K562 (cell line): ENCODE results near the gene METAP2. TPM values are rescaled to one million over a fixed set of nuclear protein-coding genes. Genes with fewer than 3 reads are reported as not detected.

Experiments used
- ATAC-seq: fragments of 200-7000 bp; cut with Tn5 transposase; 3 replicates; pipeline ENCODE4 v1.9.1; 2020; ENCODE audit warnings: moderate library complexity
- BruUV-seq: library from RNA; stranded (reverse); fragments of 400-500 nt; replicated peaks from 2 replicates; lab custom pipeline; 2021; lab: Mats Ljungman, UMichigan
- CTCF ChIA-PET: fragments of 300-600 bp; formaldehyde crosslinking; extraction: SDS; loops from one replicate; lab custom pipeline; 2021; ENCODE audit warnings: low intra/inter-chr PET ratio; lab: Yijun Ruan, JAX
- POLR2A ChIA-PET: fragments of 300-600, 350-650 bp; sonication (Branson Sonifier 250); formaldehyde crosslinking; extraction: SDS; loops from one replicate; lab custom pipeline; 2021; ENCODE audit warnings: antibody characterized with exemption, inconsistent platforms; lab: Yijun Ruan, JAX
- DNase-seq, 4 experiments: peaks; one replicate each; pipeline versions ENCODE4 v3.0.0 to v3.0.0-alpha.2; 2011 to 2018; ENCODE audit warnings: low spot score in 3 of 4, mixed read lengths in 3 of 4; ENCODE audit errors: extremely low read depth in 1 of 4
- FAIRE-seq: peaks from 2 replicates; lab custom pipeline; 2011; peaks lifted over from hg19 to GRCh38; lab: Jason Lieb, UNC
- H2AFZ ChIP-seq: 2 replicates; pipeline ENCODE4 v1.6.0; 2011; ENCODE audit warnings: low read depth, low read length, control low read depth, inconsistent platforms
- H3K27ac ChIP-seq: fragments of 200-600 bp; 3 replicates; pipeline ENCODE4 v1.8.0; 2011; ENCODE audit warnings: low read depth, mild to moderate bottlenecking, control low read depth, inconsistent platforms, low read length, moderate library complexity, mixed read lengths; ENCODE audit errors: extremely low read depth
- H3K27me3 ChIP-seq, 2 experiments: fragments of 300-600 bp in 1 of 2; 2 replicates in 1 of 2; 3 replicates in 1 of 2; pipeline versions ENCODE4 v1.6.0 to v1.8.0; 2011; ENCODE audit warnings: inconsistent platforms in 2 of 2, low read length in 2 of 2, mild to moderate bottlenecking in 1 of 2, mixed read lengths in 1 of 2, moderate library complexity in 1 of 2; ENCODE audit not compliant: control insufficient read depth in 2 of 2, insufficient read depth in 2 of 2
- H3K36me3 ChIP-seq: fragments of 300-600 bp; 3 replicates; pipeline ENCODE4 v1.8.0; 2011; ENCODE audit warnings: mild to moderate bottlenecking, low read length, inconsistent platforms; ENCODE audit not compliant: control insufficient read depth, insufficient read depth
- H3K4me1 ChIP-seq, 2 experiments: fragments of 200-600 bp in 1 of 2; replicated peaks in 1 of 2; 2 replicates in 1 of 2; 3 replicates in 1 of 2; pipeline versions ENCODE4 v1.5.1 to v1.8.0; 2011; ENCODE audit warnings: inconsistent platforms in 2 of 2, low read length in 2 of 2, mild to moderate bottlenecking in 1 of 2, mixed read lengths in 1 of 2, moderate library complexity in 1 of 2; ENCODE audit not compliant: control insufficient read depth in 2 of 2, insufficient read depth in 2 of 2
- H3K4me2 ChIP-seq: 2 replicates; pipeline ENCODE4 v1.6.1; 2011; ENCODE audit warnings: low read length, control low read depth, inconsistent platforms, mixed read lengths; ENCODE audit not compliant: insufficient read depth
- H3K4me3 ChIP-seq: fragments of 200-600 bp; sonication (generic), shearing (Covaris generic); 2 replicates; pipeline ENCODE4 v1.5.1; 2016; ENCODE audit warnings: control low read depth, inconsistent platforms
- H3K79me2 ChIP-seq: fragments of 200-600 bp; 3 replicates; pipeline ENCODE4 v1.8.0; 2011; ENCODE audit warnings: low read length, inconsistent platforms; ENCODE audit not compliant: control insufficient read depth, insufficient read depth
- H3K9ac ChIP-seq, 2 experiments: 2 replicates each; pipeline versions ENCODE4 v1.6.0 to v1.6.1; 2011; ENCODE audit warnings: low read depth in 2 of 2, low read length in 2 of 2, control low read depth in 1 of 2, inconsistent platforms in 1 of 2, mild to moderate bottlenecking in 1 of 2, mixed read lengths in 1 of 2; ENCODE audit not compliant: insufficient read depth in 1 of 2
- H3K9me1 ChIP-seq: one replicate; pipeline ENCODE4 v1.6.0; 2011; ENCODE audit warnings: inconsistent platforms, mild to moderate bottlenecking, low read length, moderate library complexity; ENCODE audit not compliant: control insufficient read depth, insufficient read depth
- H3K9me3 ChIP-seq: replicated peaks from 2 replicates; pipeline ENCODE4 v1.5.1; 2011; ENCODE audit warnings: low read depth, low read length, inconsistent platforms; ENCODE audit not compliant: control insufficient read depth, insufficient read depth
- H4K20me1 ChIP-seq: replicated peaks from 2 replicates; pipeline ENCODE4 v1.6.1; 2011; ENCODE audit warnings: low read length, inconsistent platforms, mixed read lengths; ENCODE audit not compliant: control insufficient read depth, insufficient read depth
- ETS2 ChIP-seq: IDR thresholded peaks from 2 replicates; pipeline ENCODE4 v1.6.1; 2016; ENCODE audit warnings: borderline replicate concordance, missing genetic modification characterization, mild to moderate bottlenecking, moderate library complexity, missing compliant biosample characterization; ENCODE audit not compliant: poor library complexity, severe bottlenecking
- HIVEP1 ChIP-seq: fragments of 250-450 bp; sonication (Bioruptor Pico); IDR thresholded peaks from 2 replicates; pipeline ENCODE4 v1.4.0; 2020; ENCODE audit warnings: mild to moderate bottlenecking
- KAT2B ChIP-seq: IDR thresholded peaks from one replicate; pipeline ENCODE4 v1.6.1; 2012; ENCODE audit warnings: low read depth, mild to moderate bottlenecking, control low read depth, inconsistent platforms, low read length, moderate library complexity
- KLF16 ChIP-seq: IDR thresholded peaks from 2 replicates; pipeline ENCODE4 v1.6.1; 2016; ENCODE audit warnings: antibody characterized with exemption
- L3MBTL2 ChIP-seq: fragments of 450-650 bp; IDR thresholded peaks from 2 replicates; pipeline ENCODE4 v1.6.1; 2016; ENCODE audit warnings: mild to moderate bottlenecking, moderate library complexity
- SPI1 ChIP-seq: IDR thresholded peaks from 2 replicates; pipeline ENCODE4 v1.6.1; 2011; ENCODE audit warnings: low read depth, low read length, control low read depth, borderline replicate concordance
- XRCC3 ChIP-seq: fragments of 450-650 bp; IDR thresholded peaks from 2 replicates; pipeline ENCODE4 v1.6.1; 2017; ENCODE audit warnings: mild to moderate bottlenecking, moderate library complexity
- ZFP1 ChIP-seq: fragments of 450-650 bp; formaldehyde crosslinking; IDR thresholded peaks from 2 replicates; pipeline ENCODE4 v1.4.0; 2020; ENCODE audit warnings: mild to moderate bottlenecking, mixed read lengths
- ZNF134 ChIP-seq: fragments of 250-450 bp; sonication (Bioruptor Pico); conservative IDR thresholded peaks from 2 replicates; pipeline ENCODE4 v1.4.0; 2020
- ZNF445 ChIP-seq: fragments of 250-450 bp; sonication (Bioruptor Pico); IDR thresholded peaks from 2 replicates; pipeline ENCODE4 v1.4.0; 2020; ENCODE audit warnings: low read depth, mild to moderate bottlenecking, moderate library complexity
- ZNF584 ChIP-seq: fragments of 200-800 bp; sonication (Bioruptor generic); IDR thresholded peaks from 2 replicates; pipeline ENCODE4 v1.6.1; 2016; ENCODE audit warnings: low read depth, mild to moderate bottlenecking, missing genetic modification characterization, missing compliant biosample characterization
- ZNF695 ChIP-seq: fragments of 450-650 bp; formaldehyde crosslinking; IDR thresholded peaks from 2 replicates; pipeline ENCODE4 v1.4.0; 2020; ENCODE audit warnings: mild to moderate bottlenecking, moderate library complexity
- WGBS: fragments of 100-300 bp; shearing (Covaris generic); methylation state at CpG from one replicate; pipeline ENCODE4 v1.1.6; 2016; ENCODE audit warnings: low coverage, mixed read lengths; ENCODE audit not compliant: insufficient coverage; ENCODE audit errors: missing lambda C conversion rate; 5-methylcytosine and 5-hydroxymethylcytosine counted together
- in situ Hi-C: fragments of 300-500 bp; cut with MboI; formaldehyde crosslinking; loops from 4 replicates; pipeline ENCODE4 v1.15.0; 2018; ENCODE audit warnings: inconsistent platforms, mixed read lengths
- intact Hi-C: fragments of 100-400 bp; cut with micrococcal nuclease; formaldehyde crosslinking; loops from 2 replicates; pipeline ENCODE4 v1.14.2; 2022
- polyA plus RNA-seq, 8 experiments: library from polyadenylated mRNA; depleted of rRNA in 4 of 8; stranded (reverse) in 5 of 8; unstranded in 3 of 8; fragments of >200 nt; fragmentation: Nextera tagmentation in 2 of 8; fragmentation: Illumina TruSeq in 1 of 8; extraction: Ambion mirVana in 2 of 8; extraction: Trizol in 1 of 8; gene quantifications; 2 replicates each; pipeline versions ENCODE4 v1.2.1 to v1.2.3, GENCODE V29; 2011 to 2014; ENCODE audit warnings: inconsistent platforms in 1 of 8, missing spikeins in 1 of 8
- total RNA-seq, 7 experiments: library from RNA; depleted of rRNA in 6 of 7; stranded (reverse); fragments of >200 nt in 6 of 7; fragmentation: Illumina TruSeq in 2 of 7; extraction: Trizol in 2 of 7; gene quantifications; 2 replicates each; pipeline versions ENCODE4 v1.2.1 to v1.2.3, GENCODE V29; 2011 to 2021; ENCODE audit warnings: low replicate concordance in 1 of 7
- TF ChIP-seq, protein P1 (sequence below), 2 experiments: fragments of 450-650 bp in 1 of 2; sonication (generic) in 1 of 2; formaldehyde crosslinking in 1 of 2; IDR thresholded peaks in 1 of 2; conservative IDR thresholded peaks in 1 of 2; 2 replicates each; pipeline versions ENCODE4 v1.6.1 to v1.8.1; 2016 to 2023; ENCODE audit warnings: mild to moderate bottlenecking in 2 of 2, moderate library complexity in 2 of 2, inconsistent platforms in 1 of 2, missing genetic modification reagents in 1 of 2
- TF ChIP-seq, protein P2 (sequence below): fragments of 450-650 bp; conservative IDR thresholded peaks from 2 replicates; pipeline ENCODE4 v1.6.1; 2016; ENCODE audit warnings: missing genetic modification characterization, low read depth, mild to moderate bottlenecking, missing compliant biosample characterization, moderate library complexity

METAP2 gene
- total and polyA plus RNA-seq, 9 of the 15 experiments (the other 6 are each of a cell fraction or from before 2014, with no cell fraction given), result 75.5 to 205 (median 164) TPM

DNA sequence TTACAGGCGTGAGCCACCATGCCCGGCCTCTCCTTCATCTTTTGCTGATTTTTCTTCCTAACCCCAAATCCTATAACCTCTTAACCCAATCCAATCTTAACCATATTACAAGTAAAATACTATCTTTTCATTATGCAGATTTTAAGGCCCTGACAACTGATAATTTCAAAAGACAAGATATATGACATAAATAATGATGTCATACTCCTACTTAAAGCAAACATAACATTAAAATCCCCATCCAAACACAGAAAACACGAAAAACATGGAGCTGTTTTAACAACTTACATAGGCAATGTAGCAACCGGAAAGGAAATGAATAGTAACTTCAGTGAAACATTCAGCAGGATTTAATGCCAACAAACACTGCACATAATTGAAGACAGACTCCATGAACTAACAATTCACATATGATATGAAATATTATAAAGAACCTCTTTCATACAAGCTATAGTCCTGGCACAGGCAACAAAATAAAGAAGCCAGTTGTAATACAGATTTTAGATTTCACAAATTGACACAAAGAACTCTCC, 55.8 kb downstream of the METAP2 start:
- POLR2A ChIA-PET, result interaction anchor here (1.0 kb wide), 1 partner anchor 459 kb away, joined by 4 read pairs; no protein-coding TSS in a partner anchor
- Histone ChIP-seq H3K36me3 (no peaks in the 10 kb centered on the region), H3K27ac (no peak overlapping the region), H3K4me3 (no peak overlapping the region), H3K27me3 (no peaks in the 10 kb centered on the region), H4K20me1 (no peaks in the 10 kb centered on the region), H2AFZ (no peak overlapping the region), H3K9me3 (no peaks in the 10 kb centered on the region), H3K79me2 (no peaks in the 10 kb centered on the region), H3K4me2 (no peak overlapping the region), H3K9me1 (no peaks in the 10 kb centered on the region), H3K4me1 (no peaks in the 10 kb centered on the region), H3K9ac (no peak overlapping the region)
- FAIRE-seq (no peak), ATAC-seq (no peak), DNase-seq (no peak)
- BruUV-seq, result no TSS peak
- TF ChIP-seq ZNF695 (CRISPR knock-in tag), result no peak
- TF ChIP-seq, protein P1, sequence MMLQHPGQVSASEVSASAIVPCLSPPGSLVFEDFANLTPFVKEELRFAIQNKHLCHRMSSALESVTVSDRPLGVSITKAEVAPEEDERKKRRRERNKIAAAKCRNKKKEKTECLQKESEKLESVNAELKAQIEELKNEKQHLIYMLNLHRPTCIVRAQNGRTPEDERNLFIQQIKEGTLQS (IDR thresholded peaks at IDR 0.05), result peak; percentile 48; the same call in 1 of the 2 replicates
- TF ChIP-seq, protein P1 (CRISPR knock-in tag; conservative IDR thresholded peaks at IDR 0.05), result no peak
- in situ Hi-C loops (loop anchor here (5.0 kb wide), 1 partner anchor 412 kb away; no protein-coding TSS in a partner anchor), intact Hi-C loops (no loop called here)
- 36% methylated on average over 4 of the region's 4 CpGs for WGBS
- CTCF ChIA-PET, result no interaction called here

GRCh38 chr12:95532851-95533250, 58.9 kb downstream of the METAP2 start:
- H3K9me1 ChIP-seq, result no peaks in the 10 kb centered on the region
- no peaks in the 10 kb centered on the region for H4K20me1 ChIP-seq
- H3K4me3 ChIP-seq, result no peak overlapping the region
- no peak overlapping the region for H3K27ac ChIP-seq
- no peaks in the 10 kb centered on the region for H3K79me2 ChIP-seq
- H2AFZ ChIP-seq, result no peak overlapping the region
- ATAC-seq, result peak; percentile 38; the same call in 1 of the 3 replicates
- BruUV-seq, result no TSS peak
- intact Hi-C loops (no loop called here), in situ Hi-C loops (loop anchor here (5.0 kb wide), 1 partner anchor 416 kb away; no protein-coding TSS in a partner anchor)
- ChIA-PET POLR2A (no interaction called here), CTCF (interaction anchor here (1.0 to 4.1 kb wide), 2 partner anchors 404 to 416 kb away, joined by 3 to 25 read pairs; no protein-coding TSS in a partner anchor)
- whole genome bisulfite sequencing, result 24% methylated on average over 5 of the region's 5 CpGs
- DNase-seq, result no peak
- no peak overlapping the region for H3K4me2 ChIP-seq
- no peaks in the 10 kb centered on the region for H3K9me3 ChIP-seq
- no peaks in the 10 kb centered on the region for H3K27me3 ChIP-seq
- no peaks in the 10 kb centered on the region for H3K4me1 ChIP-seq
- H3K9ac ChIP-seq, result no peak overlapping the region
- no peak for FAIRE-seq
- no peaks in the 10 kb centered on the region for H3K36me3 ChIP-seq
- TF ChIP-seq KLF16 (no peak), L3MBTL2 (no peak), ETS2 (no peak), SPI1 (no peak), KAT2B (no peak), XRCC3 (no peak), ZNF134 (no peak), ZFP1 (CRISPR knock-in tag) (no peak), ZNF584 (no peak), ZNF445 (CRISPR knock-in tag) (no peak), HIVEP1 (CRISPR knock-in tag) (no peak)
- TF ChIP-seq, protein P2, sequence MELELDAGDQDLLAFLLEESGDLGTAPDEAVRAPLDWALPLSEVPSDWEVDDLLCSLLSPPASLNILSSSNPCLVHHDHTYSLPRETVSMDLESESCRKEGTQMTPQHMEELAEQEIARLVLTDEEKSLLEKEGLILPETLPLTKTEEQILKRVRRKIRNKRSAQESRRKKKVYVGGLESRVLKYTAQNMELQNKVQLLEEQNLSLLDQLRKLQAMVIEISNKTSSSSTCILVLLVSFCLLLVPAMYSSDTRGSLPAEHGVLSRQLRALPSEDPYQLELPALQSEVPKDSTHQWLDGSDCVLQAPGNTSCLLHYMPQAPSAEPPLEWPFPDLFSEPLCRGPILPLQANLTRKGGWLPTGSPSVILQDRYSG (tag), result no peak
